MCF 10A (cell line): ENCODE results near the gene ILDR1. TPM values are rescaled to one million over a fixed set of nuclear protein-coding genes. Genes with fewer than 3 reads are reported as not detected.

Experiments
- BruUV-seq: library from RNA; stranded (reverse); fragments of 400-500 nt; replicated peaks from 2 replicates; lab custom pipeline; 2021; lab: Mats Ljungman, UMichigan
- CTCF ChIA-PET: fragments of 300-600 bp; sonication (Branson Sonifier 250); formaldehyde crosslinking; extraction: SDS; loops from one replicate; lab custom pipeline; 2021; ENCODE audit warnings: antibody characterized with exemption, inconsistent platforms; lab: Yijun Ruan, JAX
- POLR2A ChIA-PET: fragments of 300-600, 350-650 bp; sonication (Branson Sonifier 250); formaldehyde crosslinking; extraction: SDS; loops from one replicate; lab custom pipeline; 2020; ENCODE audit warnings: antibody characterized with exemption, inconsistent platforms; lab: Yijun Ruan, JAX
- DNase-seq: peaks from one replicate; pipeline ENCODE4 v3.0.0-alpha.2; 2018; ENCODE audit not compliant: unreplicated experiment
- H3K27ac Mint-ChIP-seq: one replicate; pipeline ENCODE4 v1.8.0; 2022; ENCODE audit warnings: mild to moderate bottlenecking, low read depth, mixed read lengths; ENCODE audit not compliant: unreplicated experiment
- H3K27me3 Mint-ChIP-seq: one replicate; pipeline ENCODE4 v1.8.0; 2022; ENCODE audit warnings: mixed read lengths; ENCODE audit not compliant: insufficient read depth, unreplicated experiment
- H3K36me3 Mint-ChIP-seq: one replicate; pipeline ENCODE4 v1.8.0; 2022; ENCODE audit warnings: mild to moderate bottlenecking, moderate library complexity, mixed read lengths; ENCODE audit not compliant: insufficient read depth, unreplicated experiment
- H3K4me1 Mint-ChIP-seq: one replicate; pipeline ENCODE4 v1.8.0; 2022; ENCODE audit warnings: mixed read lengths; ENCODE audit not compliant: insufficient read depth, unreplicated experiment
- H3K4me3 Mint-ChIP-seq: one replicate; pipeline ENCODE4 v1.8.0; 2022; ENCODE audit warnings: mild to moderate bottlenecking, moderate library complexity, mixed read lengths; ENCODE audit not compliant: unreplicated experiment
- H3K9me3 Mint-ChIP-seq: one replicate; pipeline ENCODE4 v1.8.0; 2022; ENCODE audit warnings: mixed read lengths; ENCODE audit not compliant: unreplicated experiment
- CTCF ChIP-seq: fragments of 200-600 bp; IDR thresholded peaks from one replicate; pipeline ENCODE4 v1.8.0; 2022; ENCODE audit warnings: antibody characterized with exemption, mild to moderate bottlenecking; ENCODE audit not compliant: unreplicated experiment
- intact Hi-C: fragments of 100-400 bp; cut with micrococcal nuclease; formaldehyde crosslinking; loops from 2 replicates; pipeline ENCODE4 v1.14.1; 2022
- total RNA-seq: library from RNA; stranded (reverse); gene quantifications from 2 replicates; pipeline ENCODE4 v1.2.3, GENCODE V29; 2022

The ILDR1 gene
- total RNA-seq, 1 experiment from 2014 or later, result 0.23 TPM

DNA sequence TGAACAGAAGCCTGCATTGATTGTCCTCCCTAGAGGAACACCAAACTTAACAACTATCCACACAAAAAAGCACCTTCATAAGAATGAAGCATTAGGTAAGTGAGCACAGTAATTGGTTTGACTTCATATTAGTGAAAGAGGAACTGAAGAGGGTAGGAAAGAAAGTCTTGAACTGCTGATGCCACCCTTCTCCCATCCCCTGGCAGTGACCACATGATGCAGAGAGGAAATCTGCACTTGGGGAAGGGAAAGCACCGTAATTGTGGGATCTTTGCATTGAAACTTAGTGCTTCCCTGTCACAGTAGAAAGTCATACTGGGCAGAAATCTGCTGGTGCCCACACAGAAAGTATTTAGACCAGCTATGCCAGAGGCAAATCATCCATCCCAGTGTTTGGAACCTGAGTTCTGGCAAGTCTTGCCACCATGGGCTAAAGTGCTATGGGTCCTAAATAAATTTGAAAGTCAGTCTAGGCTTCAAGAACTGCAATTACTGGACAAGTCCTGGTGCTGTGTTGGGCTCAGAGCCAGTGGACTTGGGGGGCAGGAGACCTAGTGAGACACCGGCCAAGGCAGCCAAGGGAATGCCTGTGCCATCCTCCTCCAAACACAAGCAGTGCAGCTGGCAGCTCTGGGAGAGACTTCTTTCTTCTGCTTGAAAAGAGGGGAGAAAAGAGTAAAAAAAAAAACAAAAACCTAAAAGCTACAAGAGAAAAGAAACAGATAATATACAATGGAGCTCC is 64.2 kb downstream of the ILDR1 start:
- POLR2A ChIA-PET, result interaction anchor here (0.5 to 1.0 kb wide), 2 partner anchors 16 to 136 kb away, joined by 3 to 5 read pairs; no protein-coding TSS in a partner anchor
- CTCF ChIA-PET, result interaction anchor here (1.0 to 1.3 kb wide), 2 partner anchors 9 to 37 kb away, joined by 3 to 4 read pairs; no protein-coding TSS in a partner anchor
- Mint-ChIP-seq H3K27me3 (no peaks in the 10 kb centered on the region), H3K4me1 (no peaks in the 10 kb centered on the region), H3K4me3 (no peak overlapping the region), H3K36me3 (no peaks in the 10 kb centered on the region), H3K27ac (no peak overlapping the region), H3K9me3 (peaks cover 6% of the 10 kb centered on the region)
- DNase-seq, result no peak
- intact Hi-C loops, result no loop called here
- BruUV-seq, result no TSS peak
- no peak for TF ChIP-seq CTCF

GRCh38 chr3:121956363-121956762 is 65.7 kb downstream of the ILDR1 start:
- Mint-ChIP-seq H3K9me3 (peaks cover 6% of the 10 kb centered on the region), H3K27ac (no peak overlapping the region), H3K27me3 (no peaks in the 10 kb centered on the region), H3K4me3 (no peak overlapping the region), H3K4me1 (no peaks in the 10 kb centered on the region), H3K36me3 (no peaks in the 10 kb centered on the region)
- intact Hi-C loops, result no loop called here
- TF ChIP-seq CTCF, result no peak
- ChIA-PET POLR2A (no interaction called here), CTCF (interaction anchor here (1.3 kb wide), 1 partner anchor 38 kb away, joined by 3 read pairs; no protein-coding TSS in a partner anchor)
- DNase-seq, result no peak
- no TSS peak for BruUV-seq

GRCh38 chr3:121951291-121951919 is 70.6 kb downstream of the ILDR1 start:
- CTCF ChIA-PET, result interaction anchor here (0.6 to 0.9 kb wide), 2 partner anchors 11 to 44 kb away, joined by 3 read pairs; no protein-coding TSS in a partner anchor
- no TSS peak for BruUV-seq
- Mint-ChIP-seq H3K9me3 (no peaks in the 10 kb centered on the region), H3K4me1 (no peaks in the 10 kb centered on the region), H3K4me3 (no peak overlapping the region), H3K27ac (no peak overlapping the region), H3K36me3 (no peaks in the 10 kb centered on the region), H3K27me3 (no peaks in the 10 kb centered on the region)
- DNase-seq, result no peak
- no peak for TF ChIP-seq CTCF
- POLR2A ChIA-PET, result interaction anchor here (0.7 to 0.9 kb wide), 2 partner anchors 15 to 294 kb away, joined by 4 to 9 read pairs; no protein-coding TSS in a partner anchor
- intact Hi-C loops, result no loop called here

- H3K36me3 Mint-ChIP-seq, result no peaks in the 10 kb centered on the region
- POLR2A ChIA-PET, result no interaction called here
- CTCF ChIA-PET, result interaction anchor here (0.6 to 1.2 kb wide), 3 partner anchors 9 to 33 kb away, joined by 3 to 4 read pairs (median 3); no protein-coding TSS in a partner anchor
Measured at GRCh38 chr3:121948641-121949040, 73.4 kb downstream of the ILDR1 start.

More at GRCh38 chr3:121948641-121949040, 73.4 kb downstream of the ILDR1 start:
- intact Hi-C loops, result no loop called here
- Mint-ChIP-seq H3K27me3 (no peaks in the 10 kb centered on the region), H3K9me3 (no peaks in the 10 kb centered on the region), H3K4me3 (no peak overlapping the region), H3K4me1 (no peaks in the 10 kb centered on the region), H3K27ac (no peak overlapping the region)
- TF ChIP-seq CTCF, result no peak
- no TSS peak for BruUV-seq
- no peak for DNase-seq
